PC-3 (cell line): ENCODE data around the gene ARFGAP1. TPM values are rescaled to one million over a fixed set of nuclear protein-coding genes. Genes with fewer than 3 reads are reported as not detected.

Source experiments
- microRNA-seq: library from miRNA; unstranded; fragments of <30 nt; microRNA quantifications from one replicate; pipeline ENCODE4 v1.1.0, GENCODE V29; 2020; ENCODE audit not compliant: unreplicated experiment
- total RNA-seq: library from RNA; depleted of rRNA; stranded (reverse); fragments of >200 nt; gene quantifications from 2 replicates; pipeline ENCODE4 v1.2.3, GENCODE V29; 2014; rRNA removed

ARFGAP1 gene
- total RNA-seq, 1 experiment from 2014 or later, result 75.6 TPM

Small RNA genes lying within 50 kb of the gene (microRNA-seq; reads per million reads assigned to microRNA genes)
- not detected for gene MIR3196
- gene MIR4326, result not detected

Other genes starting within 250 kb of the ARFGAP1 start
- gene YTHDF1, start 56.7 kb upstream of the ARFGAP1 start, total RNA-seq, result 30.0 and 34.0 TPM in 2 replicates
- gene BIRC7, start 36.9 kb upstream of the ARFGAP1 start, total RNA-seq, result not detected in 2 replicates
- gene NKAIN4, start 18.4 kb upstream of the ARFGAP1 start, total RNA-seq, result not detected in 2 replicates
- not detected in 2 replicates for gene COL20A1, start 20.4 kb downstream of the ARFGAP1 start, total RNA-seq
- gene CHRNA4, start 88.5 kb downstream of the ARFGAP1 start, total RNA-seq, result not detected in 2 replicates
- gene KCNQ2, start 199.8 kb downstream of the ARFGAP1 start, total RNA-seq, result not detected in 2 replicates
- gene EEF1A2, start 226.3 kb downstream of the ARFGAP1 start, total RNA-seq, result 463 and 559 TPM in 2 replicates
- gene PPDPF, start 248.0 kb downstream of the ARFGAP1 start, total RNA-seq, result 245 and 256 TPM in 2 replicates